ENCODE data around the gene GNL1. TPM values are rescaled to one million over a fixed set of nuclear protein-coding genes. Genes with fewer than 3 reads are reported as not detected.
A peak's percentile ranks its signal among the peaks of the same experiment; 100 is the strongest.
"Not testable (repeated sequence)": the region's sequence is repeated elsewhere in the genome, so short reads cannot be mapped to it uniquely, and the experiment has no call there.

Gene GNL1
- total RNA-seq, 2 donors from 2014 or later, result 7.9 to 16.4 TPM

DNA sequence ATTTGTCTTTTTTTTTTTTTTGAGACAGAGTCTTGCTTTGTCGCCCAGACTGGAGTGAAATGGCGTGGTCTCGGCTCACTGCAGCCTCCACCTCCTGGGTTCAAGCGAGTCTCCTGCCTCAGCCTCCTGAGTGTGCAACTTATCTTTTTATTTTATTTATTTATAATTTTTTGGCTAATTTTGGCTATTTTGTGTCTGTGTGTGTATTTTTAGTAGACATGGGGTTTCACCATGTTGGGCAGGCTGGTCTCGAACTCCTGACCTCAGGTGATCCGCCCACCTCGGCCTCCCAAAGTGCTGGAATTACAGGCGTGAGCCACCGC, 39.6 kb downstream of the GNL1 start:
- H3K4me3 ChIP-seq, result peak overlapping the region in 1 of 2 donors; percentile 54
- not testable (repeated sequence) for H3K9me3 ChIP-seq; H3K27me3 ChIP-seq; H3K4me1 ChIP-seq; H3K36me3 ChIP-seq; DNase-seq (ENCODE audit: low spot score)
- peak overlapping the region; percentile 83 to 85 for H3K27ac ChIP-seq

DNA sequence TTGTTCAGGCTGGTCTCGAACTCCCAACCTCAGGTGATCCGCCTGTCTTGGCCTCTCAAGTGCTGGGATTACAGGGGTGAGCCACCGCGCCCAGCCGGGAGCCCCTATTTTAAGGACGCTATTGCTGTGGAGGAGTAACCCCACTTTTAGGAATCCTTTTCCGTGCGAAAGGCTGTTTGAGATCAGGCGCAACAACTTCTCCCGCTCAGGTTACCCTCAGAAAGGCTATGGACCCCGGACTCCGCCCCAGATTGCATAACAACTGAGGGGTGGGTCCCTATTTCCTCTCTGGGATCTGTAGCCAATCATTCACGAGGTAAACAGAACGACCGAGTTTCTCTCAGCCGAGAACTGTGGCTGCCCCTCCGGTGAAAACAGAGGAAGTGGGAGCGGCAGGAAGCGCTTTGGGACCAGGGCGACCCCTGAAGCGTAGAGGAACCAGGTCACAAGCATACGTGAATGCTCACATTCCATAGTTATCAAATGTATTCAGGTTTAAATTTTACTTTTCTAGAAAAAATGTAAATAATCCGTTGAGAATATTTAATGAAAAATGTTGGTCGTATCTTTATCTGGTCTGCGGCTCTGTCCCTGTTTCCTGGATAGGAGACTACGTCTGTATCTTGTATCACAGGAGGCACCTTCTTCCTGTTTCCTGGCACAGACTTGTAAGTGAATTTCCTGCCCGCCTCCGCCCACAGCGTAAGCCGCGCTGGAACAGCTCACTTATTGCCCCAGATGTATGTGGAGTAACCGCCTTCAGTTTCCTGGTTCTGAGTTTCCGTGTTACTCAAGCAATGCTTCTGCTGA, 40.1 kb downstream of the GNL1 start:
- Histone ChIP-seq H3K36me3 (no peaks in the 10 kb centered on the region), H3K27me3 (no peaks in the 10 kb centered on the region), H3K27ac (peak overlapping the region; percentile 83 to 85), H3K4me3 (peak overlapping the region; percentile 42 to 54), H3K9me3 (no peaks in the 10 kb centered on the region), H3K4me1 (peaks cover 0 to 3% of the 10 kb centered on the region in 2 donors)
- TF ChIP-seq CTCF (IDR thresholded peaks at IDR 0.05), result no peak
- DNase-seq (ENCODE audit: low spot score), result peak; percentile 97

DNA sequence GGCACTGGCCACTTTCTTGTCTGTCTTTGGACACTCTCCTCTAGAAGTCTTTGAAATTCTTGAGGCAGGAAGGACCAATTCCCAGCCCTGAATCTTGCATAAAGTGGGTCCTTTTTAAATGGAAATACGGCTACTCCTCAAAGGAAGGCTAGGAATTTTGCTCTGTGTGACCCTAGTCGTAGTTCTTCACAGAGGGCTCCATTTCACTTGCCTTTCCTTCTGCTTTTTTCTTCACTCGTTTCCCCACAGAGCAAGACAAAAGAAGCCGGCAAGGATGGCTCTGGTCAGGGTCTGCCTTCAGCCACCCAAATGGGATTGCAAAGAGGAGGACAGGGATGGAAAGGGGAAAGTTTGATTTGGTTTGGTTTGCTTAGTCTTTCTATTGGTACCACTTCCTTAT, 41.2 kb downstream of the GNL1 start:
- H3K27ac ChIP-seq, result peak overlapping the region; percentile 83 to 85
- H3K9me3 ChIP-seq, result no peaks in the 10 kb centered on the region
- no peaks in the 10 kb centered on the region for H3K36me3 ChIP-seq
- no peak overlapping the region for H3K4me3 ChIP-seq
- TF ChIP-seq CTCF (IDR thresholded peaks at IDR 0.05), result no peak
- H3K27me3 ChIP-seq, result no peaks in the 10 kb centered on the region
- DNase-seq (ENCODE audit: low spot score), result no peak
- H3K4me1 ChIP-seq, result peaks cover 0 to 3% of the 10 kb centered on the region in 2 donors

DNA sequence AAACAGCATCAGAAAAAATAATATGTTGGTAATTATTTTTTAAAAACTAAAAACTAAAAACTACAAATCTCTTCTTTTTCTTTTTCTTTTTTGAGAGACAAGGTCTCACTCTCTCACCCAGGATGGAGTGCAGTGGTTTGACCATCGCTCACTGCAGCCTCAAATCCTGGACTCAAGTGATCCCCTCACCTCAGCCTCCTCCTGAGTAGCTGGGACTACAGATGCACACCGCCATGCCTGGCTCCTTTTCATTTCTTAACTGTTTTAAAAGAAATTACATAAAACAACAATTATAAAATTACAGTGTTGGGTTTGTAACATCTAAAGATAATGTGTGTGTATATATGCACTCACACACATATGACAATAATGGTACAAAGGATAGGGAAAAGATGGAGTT, 42.8 kb downstream of the GNL1 start:
- DNase-seq (ENCODE audit: low spot score), result no peak
- H3K4me1 ChIP-seq, result peaks cover 0 to 3% of the 10 kb centered on the region in 2 donors
- no peaks in the 10 kb centered on the region for H3K27me3 ChIP-seq
- no peak for TF ChIP-seq CTCF (IDR thresholded peaks at IDR 0.05)
- no peak overlapping the region for H3K27ac ChIP-seq
- no peaks in the 10 kb centered on the region for H3K9me3 ChIP-seq
- H3K36me3 ChIP-seq, result no peaks in the 10 kb centered on the region
- H3K4me3 ChIP-seq, result no peak overlapping the region

- no peak overlapping the region for H3K4me3 ChIP-seq
- H3K9me3 ChIP-seq, result no peaks in the 10 kb centered on the region
- no peaks in the 10 kb centered on the region for H3K27me3 ChIP-seq
- H3K27ac ChIP-seq, result no peak overlapping the region
- no peaks in the 10 kb centered on the region for H3K4me1 ChIP-seq
- H3K36me3 ChIP-seq, result no peaks in the 10 kb centered on the region
- DNase-seq (ENCODE audit: low spot score), result no peak
- TF ChIP-seq CTCF (IDR thresholded peaks at IDR 0.05), result no peak
Observed at GRCh38 chr6:30511169-30511546, 45.1 kb downstream of the GNL1 start.

DNA sequence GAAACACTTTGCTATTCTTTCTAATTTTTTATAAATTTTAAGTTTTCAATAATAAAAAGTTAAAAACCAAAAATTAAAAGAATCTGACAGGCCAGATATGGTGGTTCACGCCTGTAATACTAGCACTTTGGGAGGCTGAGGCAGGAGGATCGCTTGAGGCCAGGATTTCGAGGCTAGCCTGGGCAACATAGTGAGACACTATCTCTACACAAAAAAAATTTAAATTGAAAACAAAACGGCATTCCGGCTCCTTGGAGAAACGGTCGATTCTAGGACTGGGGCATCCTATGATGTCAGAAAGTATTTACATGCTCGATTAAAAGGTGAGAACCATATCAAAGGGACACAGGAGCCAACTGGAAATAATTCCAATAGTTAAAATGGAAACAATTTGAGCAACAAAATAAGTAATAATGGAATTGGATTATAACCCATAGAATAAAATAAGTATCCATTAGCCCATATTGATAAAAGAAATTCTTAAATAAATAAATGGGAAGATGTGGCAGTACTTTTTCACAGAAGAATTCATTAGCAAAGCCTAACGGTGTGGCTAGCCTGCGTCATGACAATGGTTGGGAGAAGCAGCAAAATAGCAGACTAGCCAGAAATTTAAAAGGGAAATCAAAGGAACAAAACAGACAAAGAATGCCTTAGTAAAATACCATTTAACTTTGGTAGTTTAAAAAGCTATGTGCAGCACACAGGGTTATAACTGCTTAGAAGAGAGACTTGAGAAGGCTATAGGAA, 45.7 kb downstream of the GNL1 start:
- H3K4me1 ChIP-seq, result no peaks in the 10 kb centered on the region

More for the DNA sequence above, 45.7 kb downstream of the GNL1 start:
- H3K4me3 ChIP-seq, result no peak overlapping the region
- no peak overlapping the region for H3K27ac ChIP-seq
- H3K27me3 ChIP-seq, result no peaks in the 10 kb centered on the region
- H3K36me3 ChIP-seq, result no peaks in the 10 kb centered on the region
- no peak for TF ChIP-seq CTCF (IDR thresholded peaks at IDR 0.05)
- DNase-seq (ENCODE audit: low spot score), result no peak
- H3K9me3 ChIP-seq, result no peaks in the 10 kb centered on the region
